Jurkat, Clone E6-1 (cell line): ENCODE results near the gene EEPD1.

Experiments used
- DNase-seq: peaks from one replicate; pipeline ENCODE4 v3.0.0-alpha.2; 2011; ENCODE audit warnings: low read depth, low spot score
- H3K4me3 ChIP-seq: 2 replicates; pipeline ENCODE4 v1.5.1; 2011; ENCODE audit warnings: mild to moderate bottlenecking, low read length, control low read depth, moderate library complexity

The EEPD1 gene

DNA sequence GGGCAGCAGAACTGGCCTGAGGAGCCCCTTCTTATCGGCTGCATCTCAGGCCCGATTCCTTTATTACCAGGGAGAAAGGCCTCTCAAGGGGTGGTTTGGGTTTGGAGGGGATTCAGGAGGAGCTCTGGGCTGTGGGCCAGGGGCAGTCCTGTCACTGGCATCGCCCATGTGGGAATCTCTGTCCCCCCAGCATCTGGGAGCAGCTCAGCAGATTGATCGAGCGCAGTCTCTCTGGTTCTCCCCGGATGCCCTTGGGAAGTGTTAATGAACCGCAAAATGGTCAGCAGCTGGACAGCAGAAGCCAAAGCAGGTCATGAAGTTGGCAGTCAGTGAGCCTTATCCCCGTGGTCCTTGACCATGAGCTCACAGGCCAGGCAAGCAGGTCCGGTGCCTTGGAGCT is 132.2 kb downstream of the EEPD1 start:
- no peak overlapping the region for H3K4me3 ChIP-seq
- DNase-seq: no peak

DNA sequence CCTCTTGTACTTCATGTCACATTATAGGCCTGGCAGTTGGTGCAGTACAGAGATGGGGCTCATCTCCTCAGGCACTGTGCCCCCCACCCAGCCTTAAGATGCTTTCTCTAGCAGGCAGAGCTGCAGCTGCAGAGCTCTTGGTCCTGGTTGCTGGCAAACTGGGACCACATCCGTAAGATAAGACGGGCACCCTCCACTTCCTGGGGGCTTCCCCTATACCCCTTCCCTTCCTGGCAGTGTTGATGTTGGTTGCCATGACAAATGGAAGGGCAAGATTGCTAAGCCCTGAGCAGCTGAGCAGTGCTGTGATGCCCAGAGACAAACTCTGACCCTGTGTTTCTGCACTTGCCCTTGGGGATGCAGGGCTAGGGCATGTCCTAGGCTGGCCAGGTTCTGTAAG is 133.2 kb downstream of the EEPD1 start:
- H3K4me3 ChIP-seq: peak overlapping the region; percentile 21
- peak; percentile 88 for DNase-seq

DNA sequence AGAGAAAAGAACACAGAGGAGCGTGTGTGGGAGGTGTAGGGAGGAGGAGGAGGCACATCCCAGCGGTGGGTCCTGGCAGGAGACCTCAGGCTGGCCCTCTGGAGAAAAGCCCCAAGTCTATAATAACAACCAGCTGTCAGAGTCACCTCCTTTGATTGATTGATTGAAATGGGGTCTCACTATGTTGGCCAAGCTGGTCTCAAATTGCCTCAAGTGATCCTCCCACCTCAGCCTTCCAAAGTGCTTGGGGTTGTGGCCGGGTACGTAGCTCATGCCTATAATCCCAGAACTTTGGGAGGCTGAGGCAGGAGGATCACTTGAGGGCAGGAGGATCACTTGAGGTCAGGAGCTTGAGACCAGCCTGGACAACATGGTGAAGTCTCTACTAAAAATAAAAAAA is 133.6 kb downstream of the EEPD1 start:
- H3K4me3 ChIP-seq: peak overlapping the region; percentile 21
- no peak for DNase-seq

DNA sequence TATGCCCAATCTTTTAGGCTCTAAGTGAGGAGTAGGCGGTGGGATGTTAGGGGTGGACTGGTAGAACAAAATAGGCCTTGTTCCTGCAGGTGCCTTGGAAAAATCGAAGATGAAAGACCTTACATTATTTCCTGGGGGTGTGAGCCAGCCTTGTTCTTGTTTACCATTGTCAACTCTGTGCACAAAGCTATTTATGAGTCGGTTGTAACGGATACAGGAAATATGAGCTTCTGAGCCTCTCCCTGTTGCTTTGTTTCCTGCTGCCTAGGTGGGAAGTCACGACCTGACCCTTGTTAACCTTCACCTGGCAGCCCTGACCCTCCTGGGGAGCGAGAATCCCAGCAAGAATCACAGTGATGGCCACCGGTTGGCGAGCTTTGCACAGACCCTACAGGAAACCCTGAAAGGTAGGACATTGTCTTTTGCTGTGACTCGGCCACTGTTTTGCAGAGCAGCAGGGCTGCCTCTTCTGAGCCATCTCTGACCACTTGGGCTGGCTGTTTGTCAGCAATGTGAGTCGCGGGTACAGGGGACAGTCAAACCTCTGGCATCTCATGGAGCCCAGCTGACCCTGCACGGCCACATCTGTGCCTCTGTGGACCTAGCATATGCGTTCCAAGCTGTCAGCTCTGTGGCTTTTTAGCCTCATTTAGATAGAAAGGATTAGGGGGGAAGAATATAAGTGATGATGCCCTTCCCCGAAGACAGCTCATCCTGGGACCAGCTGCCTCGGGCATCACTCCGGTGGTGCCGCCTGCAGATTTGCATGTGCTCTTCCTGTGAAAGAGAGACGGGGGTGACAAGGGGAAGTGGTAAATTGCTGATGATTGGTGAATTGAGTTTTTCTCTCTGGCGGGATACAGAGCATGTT is 134.6 kb downstream of the EEPD1 start:
- DNase-seq: peak; percentile 82
- peak overlapping the region; percentile 58 for H3K4me3 ChIP-seq

DNA sequence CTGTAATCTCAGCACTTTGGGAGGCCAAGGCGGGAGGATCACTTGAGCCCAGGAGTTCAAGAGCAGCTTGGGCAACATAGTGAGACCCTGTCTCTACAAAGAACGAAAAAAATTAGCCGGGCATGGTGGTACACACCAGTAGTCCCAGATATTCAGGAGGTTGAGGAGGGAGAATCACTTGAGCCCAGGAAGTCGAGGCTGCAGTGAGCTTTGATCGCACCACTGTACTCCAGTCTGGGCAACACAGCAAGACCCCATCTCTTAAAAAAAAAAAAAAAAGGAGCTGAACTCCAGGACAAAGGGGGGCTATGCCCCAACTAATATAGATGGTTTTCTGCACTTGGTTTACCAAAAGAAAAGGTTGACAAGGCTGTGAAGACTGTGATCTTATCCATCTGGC is 135.4 kb downstream of the EEPD1 start:
- no peak overlapping the region for H3K4me3 ChIP-seq
- no peak for DNase-seq

DNA sequence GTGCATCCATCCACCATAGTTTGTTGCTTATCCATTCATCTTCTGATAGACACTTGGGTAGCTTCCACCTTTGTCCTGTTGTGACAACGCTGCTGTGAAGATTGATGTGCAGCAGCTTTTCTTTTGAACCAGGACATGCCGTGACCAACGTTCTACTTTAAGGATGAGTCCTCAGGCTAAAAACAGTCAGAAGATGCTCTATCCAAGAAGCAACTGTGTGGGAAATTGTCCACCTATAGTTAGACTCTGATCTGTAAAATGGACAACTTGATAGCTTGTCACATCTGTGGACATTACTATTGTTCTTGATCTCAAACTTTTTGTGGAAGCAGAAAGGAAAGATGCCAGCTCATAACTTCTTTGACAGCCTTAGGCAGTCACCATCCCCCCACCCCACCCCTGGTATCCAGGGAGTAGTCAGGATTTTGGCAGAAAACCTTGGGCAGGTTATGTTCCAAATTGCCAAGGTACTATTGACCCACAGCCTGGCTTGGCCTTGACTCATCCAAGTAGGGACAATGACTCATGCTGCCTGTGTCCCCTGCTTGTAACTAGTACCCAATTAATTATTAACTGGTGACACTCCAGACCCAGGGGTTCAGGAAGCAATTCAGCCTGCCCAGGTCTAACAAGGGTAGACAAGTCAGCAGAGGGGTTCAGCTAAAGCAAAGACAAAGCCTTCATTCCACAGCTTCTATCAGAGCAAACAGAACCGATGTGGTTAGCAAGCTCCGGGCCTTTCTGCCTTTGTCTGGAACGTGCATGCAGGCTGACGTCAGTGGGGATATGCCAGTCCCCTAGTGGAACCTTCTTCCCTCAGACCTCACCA is 137.0 kb downstream of the EEPD1 start:
- H3K4me3 ChIP-seq: no peak overlapping the region
- no peak for DNase-seq

DNA sequence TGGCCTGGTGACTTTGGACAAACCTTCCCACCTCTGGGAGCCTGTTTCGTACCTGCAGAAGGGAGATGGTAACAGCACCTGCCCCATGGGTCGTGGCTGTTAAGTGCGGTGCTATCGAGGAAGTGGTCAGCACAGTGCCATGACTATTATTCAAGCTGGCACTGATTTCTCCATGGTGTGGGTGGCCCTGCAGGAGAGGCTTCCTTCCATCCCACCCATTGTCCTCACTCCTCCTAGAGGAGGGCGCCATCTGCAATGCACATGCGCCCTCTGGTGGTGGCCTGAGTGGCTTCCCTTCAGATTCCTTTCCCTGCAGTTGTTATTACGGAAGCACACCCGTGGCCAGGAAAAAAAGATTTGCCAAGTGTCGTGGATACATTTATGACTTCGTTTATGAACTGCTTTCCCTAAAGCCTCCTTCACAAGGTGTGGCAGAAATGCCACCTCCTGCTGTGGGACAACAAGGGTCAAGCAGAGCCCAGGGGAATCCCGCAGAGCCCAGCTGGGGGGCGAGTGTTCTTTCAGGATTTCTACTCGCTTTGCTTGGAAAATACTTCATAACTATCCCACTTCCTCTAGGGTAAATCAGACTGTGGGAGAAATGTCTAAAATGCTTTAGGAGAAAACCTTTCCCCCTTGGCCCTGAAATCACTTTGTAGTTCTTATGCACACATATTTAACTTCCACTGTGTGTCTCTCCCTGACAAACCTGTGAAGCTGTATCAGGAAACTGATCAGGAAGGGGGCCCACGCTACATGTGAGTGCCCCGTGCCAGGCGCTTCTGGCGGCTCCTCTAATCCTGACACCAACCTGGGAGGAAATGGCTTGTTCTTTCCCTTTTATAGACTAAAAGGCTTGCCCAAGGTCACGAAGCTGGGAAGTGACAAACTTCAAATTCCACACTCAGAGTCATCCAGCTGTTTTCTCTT is 138.6 kb downstream of the EEPD1 start:
- H3K4me3 ChIP-seq: peak overlapping the region; percentile 25; the same call in 1 of the 2 replicates

DNA sequence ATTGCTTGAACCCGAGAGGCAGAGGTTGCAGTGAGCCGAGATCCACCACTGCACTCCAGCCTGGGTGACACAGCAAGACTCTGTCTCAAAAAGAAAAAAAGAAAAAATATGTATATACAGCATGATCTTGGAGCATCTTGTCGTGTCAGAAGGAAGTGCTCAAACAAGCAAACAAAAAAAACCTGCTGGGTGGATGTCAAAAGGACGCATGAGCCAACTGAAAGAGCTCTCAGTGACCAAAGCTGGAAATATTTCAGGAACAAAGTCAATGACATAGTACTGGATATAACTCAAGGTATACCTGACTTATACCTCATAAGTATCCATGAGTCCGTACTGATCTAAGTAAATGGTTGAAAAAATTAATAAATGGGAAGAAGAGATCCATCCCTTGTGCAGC is 142.0 kb downstream of the EEPD1 start:
- no peak for DNase-seq

More for the DNA sequence above, 138.6 kb downstream of the EEPD1 start:
- peak; percentile 60 for DNase-seq

DNA sequence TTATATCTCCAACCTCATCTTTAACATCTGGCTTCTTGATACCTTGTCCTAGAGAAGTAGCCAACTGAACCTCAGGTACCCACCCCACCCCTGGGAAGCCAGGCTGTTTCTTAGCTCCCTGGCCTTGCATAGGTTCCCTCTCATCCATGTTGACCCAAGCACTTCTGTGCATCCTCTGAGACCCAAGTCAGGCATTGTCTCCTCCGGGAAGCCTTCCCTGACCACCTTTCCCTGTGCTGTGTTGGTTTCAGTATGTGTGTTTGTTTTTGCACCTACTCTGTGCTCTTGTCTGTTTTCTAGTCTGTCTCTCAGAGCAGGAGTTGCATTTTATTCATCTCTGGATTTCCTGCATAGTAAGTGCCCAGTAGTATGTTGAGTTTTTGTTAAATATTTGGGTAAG is 143.2 kb downstream of the EEPD1 start:
- no peak overlapping the region for H3K4me3 ChIP-seq
- no peak for DNase-seq

More for the DNA sequence above, 142.0 kb downstream of the EEPD1 start:
- H3K4me3 ChIP-seq: no peak overlapping the region

DNA sequence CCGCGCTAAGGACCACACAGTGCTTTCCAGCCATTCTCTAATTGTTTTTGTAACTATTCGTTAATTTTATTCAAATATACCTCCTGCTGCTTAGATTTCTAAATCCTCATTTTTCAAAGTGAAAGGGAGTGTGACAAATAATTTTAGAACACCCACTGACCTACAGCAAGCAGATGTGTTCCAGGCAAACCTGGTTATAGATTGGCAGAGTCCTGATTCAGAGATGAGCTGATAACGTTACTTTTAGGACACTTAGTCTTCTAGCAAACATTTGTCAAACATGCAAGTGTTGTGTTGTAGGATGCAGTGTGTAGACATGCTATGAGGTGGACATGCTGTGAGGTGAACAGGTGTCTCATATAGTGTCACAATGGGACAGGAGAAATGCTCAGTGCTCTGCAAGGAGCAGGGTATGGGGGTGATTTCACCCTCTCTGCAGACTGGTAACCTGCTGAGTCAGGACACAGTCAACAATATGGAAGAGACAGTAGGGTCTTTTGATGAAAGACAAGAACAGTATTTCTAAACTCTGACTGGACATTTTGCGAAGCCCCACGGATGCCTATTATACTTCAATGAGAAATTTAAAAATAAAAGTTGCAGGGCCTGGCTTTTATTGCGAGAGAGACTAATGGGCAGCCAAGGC is 144.4 kb downstream of the EEPD1 start:
- no peak for DNase-seq
- no peak overlapping the region for H3K4me3 ChIP-seq

DNA sequence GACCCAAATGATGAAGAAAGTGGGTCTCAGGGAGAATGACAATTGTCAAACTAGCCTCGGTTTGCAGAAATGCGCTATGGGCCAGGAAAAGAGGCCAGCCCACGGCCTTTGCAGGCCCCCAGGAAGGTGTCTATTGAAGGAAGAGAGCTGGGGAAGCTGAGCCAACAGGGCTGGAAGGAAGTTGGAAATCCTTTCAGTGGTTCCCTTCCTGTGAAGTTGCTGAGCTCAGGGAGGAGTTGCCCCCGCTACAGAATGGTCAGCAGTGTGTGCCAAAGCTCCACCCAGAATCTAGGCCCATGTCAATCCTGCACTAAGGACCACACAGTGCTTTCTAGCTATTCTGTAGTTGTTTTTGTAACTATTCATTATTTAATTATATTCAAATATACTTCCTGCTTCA is 145.1 kb downstream of the EEPD1 start:
- no peak overlapping the region for H3K4me3 ChIP-seq
- no peak for DNase-seq

DNA sequence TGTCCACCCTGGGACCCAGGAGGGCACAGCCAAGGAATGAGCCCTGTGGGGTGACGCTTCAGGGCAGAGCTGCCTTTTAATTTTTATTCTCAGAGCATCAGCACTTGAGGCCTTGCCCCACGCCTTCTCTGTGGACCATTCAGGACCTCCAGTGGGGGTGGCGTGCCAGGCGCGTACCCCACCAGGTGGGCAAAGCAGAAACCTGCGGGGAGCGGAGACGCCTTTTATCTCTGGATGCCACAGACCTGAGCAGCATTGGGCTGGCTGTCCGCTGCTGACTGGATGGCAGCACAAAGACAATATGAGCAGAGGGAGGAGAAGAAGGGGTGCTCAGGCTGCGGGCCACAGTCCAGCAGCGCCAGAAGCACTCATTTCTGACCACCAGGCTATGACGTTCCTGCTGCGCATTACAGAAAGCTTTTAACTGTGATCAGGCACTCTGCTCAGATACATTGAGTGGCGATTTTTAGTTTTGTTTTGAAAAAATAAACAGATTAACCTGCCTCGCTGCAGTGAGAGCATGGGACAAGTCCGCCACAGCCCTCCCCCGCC is 146.2 kb downstream of the EEPD1 start:
- no peak overlapping the region for H3K4me3 ChIP-seq
- DNase-seq: no peak

DNA sequence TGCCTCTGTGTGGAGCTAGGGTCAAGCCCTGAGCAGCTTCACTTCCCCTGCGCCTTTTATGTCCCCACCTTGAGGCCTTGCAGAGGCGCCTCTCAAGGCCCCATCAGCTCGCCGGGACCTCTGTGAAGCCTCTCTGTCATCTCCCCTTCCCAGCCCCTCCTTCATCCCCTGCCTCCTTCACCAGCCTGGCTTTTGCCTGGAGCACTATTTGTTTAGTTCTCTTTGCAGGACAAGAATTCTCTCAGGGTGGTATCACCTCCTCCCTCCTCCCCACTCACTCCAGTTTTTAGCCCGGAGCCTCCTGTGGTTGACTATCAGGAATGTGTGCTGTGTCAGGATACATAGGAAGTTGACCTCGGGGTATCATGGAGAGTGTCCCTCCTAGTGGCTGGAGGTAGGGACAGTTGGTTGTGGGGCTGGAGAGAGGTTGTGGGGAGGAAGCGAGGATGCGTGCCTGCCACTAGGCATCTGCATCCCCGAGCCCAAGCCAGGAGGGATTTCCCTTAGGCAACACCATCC is 146.8 kb downstream of the EEPD1 start:
- DNase-seq: no peak
- H3K4me3 ChIP-seq: no peak overlapping the region

DNA sequence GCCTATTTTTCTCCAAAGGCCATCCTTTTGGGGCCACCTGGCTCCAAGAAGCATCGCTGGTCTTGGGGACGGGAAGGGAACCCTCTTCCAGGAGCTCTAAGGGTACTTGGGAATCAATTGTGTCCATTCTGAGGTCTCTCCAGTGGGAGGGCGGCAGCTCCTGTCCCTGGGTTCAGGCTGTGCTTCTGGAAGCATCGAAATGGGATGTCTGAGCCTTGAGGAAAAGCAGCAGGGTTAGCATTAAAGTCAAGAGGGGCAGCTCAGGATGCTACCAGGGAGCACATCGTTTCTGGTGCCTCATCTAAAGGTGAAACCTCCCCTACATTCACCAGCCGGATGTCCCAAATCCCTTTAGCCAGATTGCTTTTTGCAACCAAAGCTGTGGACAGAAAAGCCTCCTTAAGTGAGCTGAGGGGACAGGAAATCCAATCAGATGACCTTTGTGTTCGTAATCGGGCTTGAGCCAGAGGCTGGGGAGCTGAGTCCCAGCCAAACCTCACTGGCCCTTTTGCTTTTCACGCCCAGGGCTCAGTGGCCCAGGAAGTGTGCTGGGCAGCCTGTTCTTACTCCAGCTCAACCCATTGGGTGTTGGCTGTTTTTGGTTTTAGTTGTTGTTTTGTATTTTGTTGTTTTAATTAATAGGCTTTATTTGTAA is 147.8 kb downstream of the EEPD1 start:
- no peak overlapping the region for H3K4me3 ChIP-seq
- no peak for DNase-seq

DNA sequence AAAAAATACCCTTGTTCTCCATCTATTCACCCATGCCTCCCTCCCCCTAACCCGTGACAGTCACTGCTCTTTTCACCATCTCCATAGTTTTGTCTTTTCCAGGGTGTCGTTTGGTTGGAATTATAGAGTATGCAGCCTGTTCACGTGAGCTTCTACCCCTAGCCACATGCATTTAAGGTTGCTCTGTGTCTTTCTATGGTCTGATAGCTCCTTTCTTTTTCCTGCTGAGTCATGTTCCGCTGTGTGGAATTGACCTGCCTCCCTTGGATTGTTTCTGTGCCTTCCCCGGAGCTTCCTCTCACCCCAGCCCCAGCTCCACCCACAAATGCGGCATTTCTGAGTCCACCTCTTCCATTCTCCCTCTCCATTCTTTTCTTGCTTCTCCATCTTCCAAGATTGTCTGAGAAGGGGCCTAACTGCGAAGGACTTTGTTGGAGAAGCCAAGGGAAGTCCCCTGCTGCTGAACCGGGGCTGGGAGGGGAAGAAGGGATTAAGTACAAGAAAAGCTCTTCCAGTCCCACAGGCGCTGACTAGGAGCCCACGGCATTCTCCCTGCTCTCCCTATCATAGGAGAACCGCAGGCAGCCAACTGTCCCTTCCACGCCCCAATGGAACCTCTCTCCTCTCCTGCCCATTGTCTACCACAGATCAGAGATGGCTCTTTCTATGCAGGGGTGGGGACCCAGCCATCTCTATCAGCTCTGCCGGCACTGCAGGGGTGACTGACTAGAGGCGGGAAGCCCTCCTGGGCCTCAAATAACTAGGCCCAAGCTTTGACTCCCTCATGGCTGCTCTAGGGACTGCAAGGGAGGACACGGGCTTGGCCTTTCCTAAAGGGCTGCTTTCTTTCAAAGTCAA is 149.1 kb downstream of the EEPD1 start:
- no peak for DNase-seq

DNA sequence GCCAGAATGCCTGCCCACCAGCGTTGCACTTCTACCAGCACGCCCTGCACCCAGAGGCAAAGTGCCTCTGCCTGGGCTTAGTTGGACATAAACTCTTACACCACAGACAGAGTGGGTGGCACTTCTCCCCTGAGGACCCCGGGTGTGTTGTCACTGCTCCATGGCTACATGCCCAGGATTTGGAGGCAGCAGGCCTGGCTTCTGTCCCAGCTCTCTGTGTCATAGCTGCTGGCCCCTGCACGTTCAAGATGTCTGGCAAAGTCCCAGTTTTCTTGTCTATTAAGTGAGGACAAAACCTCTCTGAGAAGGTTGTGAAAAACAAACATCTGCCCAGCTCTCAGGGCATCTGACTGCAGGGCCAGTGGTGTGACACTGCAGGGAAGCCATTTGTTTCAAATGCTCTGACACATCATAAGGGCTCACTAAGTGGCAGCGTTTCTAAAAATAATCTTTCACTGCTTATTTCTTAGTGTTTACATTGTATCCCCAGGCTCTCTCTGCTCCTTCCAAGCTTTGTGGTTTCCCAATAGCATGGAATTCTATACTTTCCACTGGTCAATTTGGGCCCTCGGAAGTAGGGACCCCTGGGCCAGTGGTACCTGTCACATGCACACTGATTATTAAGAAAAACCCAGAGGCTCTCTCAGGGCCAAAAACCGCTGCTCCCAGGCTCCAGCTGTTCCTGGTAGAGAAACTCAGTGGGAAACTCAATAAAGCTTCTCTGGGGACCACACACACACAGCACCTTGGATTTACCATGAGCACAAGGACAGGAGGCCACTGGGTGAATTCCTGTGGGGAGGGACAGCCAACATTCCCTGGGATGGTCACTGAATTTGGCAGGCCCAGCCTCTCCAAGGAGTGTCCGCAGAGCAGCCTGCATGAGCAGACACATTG is 150.4 kb downstream of the EEPD1 start:
- H3K4me3 ChIP-seq: no peak overlapping the region
- DNase-seq: no peak

More for the DNA sequence above, 149.1 kb downstream of the EEPD1 start:
- H3K4me3 ChIP-seq: no peak overlapping the region
